HEK293 (cell line): ENCODE results near the gene OR3A1.
"Not testable (repeated sequence)": the region's sequence is repeated elsewhere in the genome, so short reads cannot be mapped to it uniquely, and the experiment has no call there.

Experiments used
- CTCF ChIA-PET: fragments of 350-600 bp; formaldehyde crosslinking; extraction: SDS; loops from one replicate; lab custom pipeline; 2021; ENCODE audit warnings: antibody characterized with exemption; lab: Yijun Ruan, JAX
- POLR2A ChIA-PET: fragments of 300-600 bp; formaldehyde crosslinking; extraction: SDS; loops from one replicate; lab custom pipeline; 2020; ENCODE audit warnings: antibody characterized with exemption, inconsistent platforms; lab: Yijun Ruan, JAX
- H3K27ac ChIP-seq: fragments of 200-500 bp; sonication (Bioruptor generic); 2 replicates; pipeline ENCODE4 v1.5.1; 2014; ENCODE audit warnings: low read depth, low read length, control low read depth, inconsistent platforms; ENCODE audit errors: extremely low read depth
- H3K36me3 ChIP-seq, 2 experiments: fragments of 200-500 bp in 1 of 2; sonication (Bioruptor generic) in 1 of 2; 1 replicate in 1 of 2; 2 replicates in 1 of 2; pipeline ENCODE4 v1.5.1; 2014 to 2017; ENCODE audit warnings: inconsistent platforms in 2 of 2, low read length in 2 of 2; ENCODE audit not compliant: control insufficient read depth in 2 of 2, insufficient read depth in 1 of 2
- H3K4me1 ChIP-seq: fragments of 200-500 bp; sonication (Bioruptor generic); 2 replicates; pipeline ENCODE4 v1.5.1; 2014; ENCODE audit warnings: mild to moderate bottlenecking, low read length, inconsistent platforms; ENCODE audit not compliant: control insufficient read depth, insufficient read depth
- H3K4me3 ChIP-seq: 2 replicates; pipeline ENCODE4 v1.5.1; 2011; ENCODE audit warnings: low read depth, mild to moderate bottlenecking, control low read depth, low read length, moderate library complexity
- H3K9me3 ChIP-seq: fragments of 200-500 bp; sonication (Bioruptor generic); 2 replicates; pipeline ENCODE4 v1.5.1; 2014; ENCODE audit warnings: low read depth, low read length, inconsistent platforms; ENCODE audit not compliant: control insufficient read depth, insufficient read depth
- MZF1 ChIP-seq: fragments of 450-650 bp; formaldehyde crosslinking; IDR thresholded peaks from 2 replicates; pipeline ENCODE4 v1.5.1; 2017; ENCODE audit warnings: missing biosample characterization, missing genetic modification characterization, borderline replicate concordance
- PRDM1 ChIP-seq: fragments of 450-650 bp; formaldehyde crosslinking; IDR thresholded peaks from 2 replicates; pipeline ENCODE4; 2016; ENCODE audit warnings: missing biosample characterization, missing genetic modification characterization
- SALL2 ChIP-seq: fragments of 450-650 bp; formaldehyde crosslinking; IDR thresholded peaks from 2 replicates; pipeline ENCODE4 v1.5.0; 2017; ENCODE audit warnings: missing biosample characterization, mild to moderate bottlenecking, missing genetic modification characterization, borderline replicate concordance
- SP3 ChIP-seq: fragments of 450-650 bp; formaldehyde crosslinking; IDR thresholded peaks from 2 replicates; pipeline ENCODE4 v1.5.1; 2016; ENCODE audit warnings: missing biosample characterization, missing genetic modification characterization
- ZNF19 ChIP-seq: fragments of 450-650 bp; formaldehyde crosslinking; IDR thresholded peaks from 2 replicates; pipeline ENCODE4; 2016; ENCODE audit warnings: missing biosample characterization, missing genetic modification characterization, low read depth
- ZNF223 ChIP-seq: fragments of 450-650 bp; formaldehyde crosslinking; IDR thresholded peaks from 2 replicates; pipeline ENCODE4 v1.5.1; 2016; ENCODE audit warnings: missing biosample characterization, missing genetic modification characterization
- ZNF354C ChIP-seq: fragments of 450-650 bp; formaldehyde crosslinking; IDR thresholded peaks from 2 replicates; pipeline ENCODE4 v1.5.1; 2016; ENCODE audit warnings: missing biosample characterization, missing genetic modification characterization, low read depth, borderline replicate concordance
- ZNF366 ChIP-seq: fragments of 450-650 bp; formaldehyde crosslinking; conservative IDR thresholded peaks from 2 replicates; pipeline ENCODE4 v1.5.1; 2016; ENCODE audit warnings: missing biosample characterization, missing genetic modification characterization
- ZNF513 ChIP-seq: fragments of 450-650 bp; IDR thresholded peaks from 2 replicates; pipeline ENCODE4 v1.5.1; 2018; ENCODE audit warnings: missing biosample characterization, missing genetic modification characterization
- ZNF654 ChIP-seq: fragments of 450-650 bp; formaldehyde crosslinking; IDR thresholded peaks from 2 replicates; pipeline ENCODE4 v1.5.1; 2016; ENCODE audit warnings: low read depth, missing biosample characterization, missing genetic modification characterization
- ZNF776 ChIP-seq: fragments of 450-650 bp; formaldehyde crosslinking; IDR thresholded peaks from 2 replicates; pipeline ENCODE4 v1.5.0; 2017; ENCODE audit warnings: missing biosample characterization, missing genetic modification characterization, borderline replicate concordance
- ZNF791 ChIP-seq: fragments of 450-650 bp; formaldehyde crosslinking; IDR thresholded peaks from 2 replicates; pipeline ENCODE4 v1.5.1; 2016; ENCODE audit warnings: missing biosample characterization, missing genetic modification characterization
- ZSCAN30 ChIP-seq: fragments of 450-650 bp; IDR thresholded peaks from 2 replicates; pipeline ENCODE4 v1.5.1; 2018; ENCODE audit warnings: missing biosample characterization, mild to moderate bottlenecking, missing genetic modification characterization, moderate library complexity
- TF ChIP-seq, protein P1 (sequence below): fragments of 450-650 bp; formaldehyde crosslinking; IDR thresholded peaks from 2 replicates; pipeline ENCODE4 v1.5.1; 2016; ENCODE audit warnings: missing biosample characterization, missing genetic modification characterization

The OR3A1 gene

GRCh38 chr17:3260163-3260562 is 38.0 kb downstream of the OR3A1 start:
- TF ChIP-seq ZNF366, result peak; percentile 92
- TF ChIP-seq PRDM1 (tag by site-specific recombination), result peak; percentile 86
- TF ChIP-seq ZNF654, result no peak
- H3K9me3 ChIP-seq, result no peaks in the 10 kb centered on the region
- no peak overlapping the region for H3K27ac ChIP-seq
- POLR2A ChIA-PET, result no interaction called here
- CTCF ChIA-PET, result no interaction called here
- no peak overlapping the region for H3K4me3 ChIP-seq
- no peaks in the 10 kb centered on the region for H3K4me1 ChIP-seq
- H3K36me3 ChIP-seq, result no peaks in the 10 kb centered on the region

- CTCF ChIA-PET, result no interaction called here
- POLR2A ChIA-PET, result no interaction called here
- H3K27ac ChIP-seq, result no peak overlapping the region
- no peaks in the 10 kb centered on the region for H3K36me3 ChIP-seq
- no peaks in the 10 kb centered on the region for H3K4me1 ChIP-seq
- H3K4me3 ChIP-seq, result no peak overlapping the region
- TF ChIP-seq SP3 (tag by site-specific recombination) (no peak), ZNF354C (tag by site-specific recombination) (no peak), ZNF791 (no peak), ZNF223 (tag by site-specific recombination) (no peak), SALL2 (tag by site-specific recombination) (no peak), ZSCAN30 (tag by site-specific recombination) (no peak), ZNF19 (tag by site-specific recombination) (no peak), ZNF776 (tag by site-specific recombination) (no peak), ZNF513 (no peak), MZF1 (tag by site-specific recombination) (no peak)
- TF ChIP-seq, protein P1, sequence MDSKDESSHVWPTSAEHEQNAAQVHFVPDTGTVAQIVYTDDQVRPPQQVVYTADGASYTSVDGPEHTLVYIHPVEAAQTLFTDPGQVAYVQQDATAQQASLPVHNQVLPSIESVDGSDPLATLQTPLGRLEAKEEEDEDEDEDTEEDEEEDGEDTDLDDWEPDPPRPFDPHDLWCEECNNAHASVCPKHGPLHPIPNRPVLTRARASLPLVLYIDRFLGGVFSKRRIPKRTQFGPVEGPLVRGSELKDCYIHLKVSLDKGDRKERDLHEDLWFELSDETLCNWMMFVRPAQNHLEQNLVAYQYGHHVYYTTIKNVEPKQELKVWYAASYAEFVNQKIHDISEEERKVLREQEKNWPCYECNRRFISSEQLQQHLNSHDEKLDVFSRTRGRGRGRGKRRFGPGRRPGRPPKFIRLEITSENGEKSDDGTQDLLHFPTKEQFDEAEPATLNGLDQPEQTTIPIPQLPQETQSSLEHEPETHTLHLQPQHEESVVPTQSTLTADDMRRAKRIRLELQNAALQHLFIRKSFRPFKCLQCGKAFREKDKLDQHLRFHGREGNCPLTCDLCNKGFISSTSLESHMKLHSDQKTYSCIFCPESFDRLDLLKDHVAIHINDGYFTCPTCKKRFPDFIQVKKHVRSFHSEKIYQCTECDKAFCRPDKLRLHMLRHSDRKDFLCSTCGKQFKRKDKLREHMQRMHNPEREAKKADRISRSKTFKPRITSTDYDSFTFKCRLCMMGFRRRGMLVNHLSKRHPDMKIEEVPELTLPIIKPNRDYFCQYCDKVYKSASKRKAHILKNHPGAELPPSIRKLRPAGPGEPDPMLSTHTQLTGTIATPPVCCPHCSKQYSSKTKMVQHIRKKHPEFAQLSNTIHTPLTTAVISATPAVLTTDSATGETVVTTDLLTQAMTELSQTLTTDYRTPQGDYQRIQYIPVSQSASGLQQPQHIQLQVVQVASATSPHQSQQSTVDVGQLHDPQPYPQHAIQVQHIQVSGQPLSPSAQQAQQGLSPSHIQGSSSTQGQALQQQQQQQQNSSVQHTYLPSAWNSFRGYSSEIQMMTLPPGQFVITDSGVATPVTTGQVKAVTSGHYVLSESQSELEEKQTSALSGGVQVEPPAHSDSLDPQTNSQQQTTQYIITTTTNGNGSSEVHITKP (tag by site-specific recombination), result no peak
- no peaks in the 10 kb centered on the region for H3K9me3 ChIP-seq
Measured at GRCh38 chr17:3256575-3256974, 41.6 kb downstream of the OR3A1 start.

DNA sequence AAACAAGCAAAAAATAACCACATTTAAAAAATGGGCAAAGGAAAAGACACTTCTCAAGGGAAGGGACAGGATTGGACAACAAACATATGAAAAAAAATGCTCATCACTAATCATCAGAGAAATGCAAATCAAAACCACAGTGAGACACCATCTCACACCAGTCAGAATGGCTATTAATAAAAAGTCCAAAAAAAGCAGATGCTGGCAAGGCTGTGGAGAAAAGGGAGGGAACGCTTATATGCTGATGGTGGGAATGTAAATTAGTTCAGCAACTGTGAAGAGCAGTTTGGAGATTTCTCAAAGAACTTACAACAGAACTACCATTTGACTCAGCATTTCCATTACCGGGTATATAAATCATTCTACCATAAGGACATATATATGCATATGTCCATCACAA is 49.1 kb downstream of the OR3A1 start:
- H3K4me1 ChIP-seq, H3K4me3 ChIP-seq, H3K9me3 ChIP-seq, H3K27ac ChIP-seq, CTCF ChIA-PET, POLR2A ChIA-PET, H3K36me3 ChIP-seq: not testable (repeated sequence)

GRCh38 chr17:3244841-3245240 is 53.3 kb downstream of the OR3A1 start:
- POLR2A ChIA-PET, CTCF ChIA-PET, H3K9me3 ChIP-seq, H3K36me3 ChIP-seq, H3K4me3 ChIP-seq, H3K27ac ChIP-seq, H3K4me1 ChIP-seq: not testable (repeated sequence)

GRCh38 chr17:3241044-3241443 is 57.1 kb downstream of the OR3A1 start:
- H3K36me3 ChIP-seq, H3K4me3 ChIP-seq, CTCF ChIA-PET, H3K9me3 ChIP-seq, H3K4me1 ChIP-seq, POLR2A ChIA-PET, H3K27ac ChIP-seq: not testable (repeated sequence)
